ENCODE measurements around the gene GRIK1. TPM values are rescaled to one million over a fixed set of nuclear protein-coding genes. Genes with fewer than 3 reads are reported as not detected.

The GRIK1 gene
- total RNA-seq, 5 donors from 2014 or later (not counting 1 experiment from before 2014, with no cell fraction given): not detected

GRCh38 chr21:29664615-29665014 lies 275.2 kb downstream of the GRIK1 start:
- WGBS (ENCODE audit: insufficient coverage): no CpG with 5 or more reads among the region's 1 CpG
- Histone ChIP-seq H3K36me3 (ENCODE audit: control insufficient read depth in 2 of 2, extremely low read depth in 1 of 2, insufficient read depth in 1 of 2, low read length in 1 of 2) (no peaks in the 10 kb centered on the region), H3K9me3 (no peaks in the 10 kb centered on the region), H3K4me1 (ENCODE audit: control insufficient read depth in 1 of 2, extremely low read depth in 1 of 2, insufficient read depth in 2 of 2, low read length in 2 of 2) (no peaks in the 10 kb centered on the region), H3K27ac (ENCODE audit: low read length) (no peak overlapping the region), H3K4me3 (ENCODE audit: control insufficient read depth in 1 of 2, extremely low read depth in 1 of 2, low read length in 1 of 2) (no peak overlapping the region), H3K27me3 (replicated peaks in 1 of 2; ENCODE audit: control insufficient read depth in 2 of 2, extremely low read depth in 1 of 2, insufficient read depth in 2 of 2, low read length in 1 of 2) (no peaks in the 10 kb centered on the region)
- ATAC-seq (replicated peaks in 1 of 4) (no peak), DNase-seq (no peak)
- H3K36me3 Mint-ChIP-seq: peaks cover 3% of the 10 kb centered on the region
- ChIA-PET CTCF (no interaction called here), POLR2A (interaction anchor here in 1 of 2 donors (0.6 kb wide), 1 partner anchor 345 kb away, joined by 3 read pairs; no protein-coding TSS in a partner anchor)
- H3K4me1 Mint-ChIP-seq: no peaks in the 10 kb centered on the region
- no peak overlapping the region for H3K4me3 Mint-ChIP-seq
- H3K27ac Mint-ChIP-seq: no peak overlapping the region
- peaks cover 0 to 3% (median 3%) of the 10 kb centered on the region in 3 donors for H3K9me3 Mint-ChIP-seq
- peaks cover 6 to 15% of the 10 kb centered on the region in 2 donors for H3K27me3 Mint-ChIP-seq

DNA sequence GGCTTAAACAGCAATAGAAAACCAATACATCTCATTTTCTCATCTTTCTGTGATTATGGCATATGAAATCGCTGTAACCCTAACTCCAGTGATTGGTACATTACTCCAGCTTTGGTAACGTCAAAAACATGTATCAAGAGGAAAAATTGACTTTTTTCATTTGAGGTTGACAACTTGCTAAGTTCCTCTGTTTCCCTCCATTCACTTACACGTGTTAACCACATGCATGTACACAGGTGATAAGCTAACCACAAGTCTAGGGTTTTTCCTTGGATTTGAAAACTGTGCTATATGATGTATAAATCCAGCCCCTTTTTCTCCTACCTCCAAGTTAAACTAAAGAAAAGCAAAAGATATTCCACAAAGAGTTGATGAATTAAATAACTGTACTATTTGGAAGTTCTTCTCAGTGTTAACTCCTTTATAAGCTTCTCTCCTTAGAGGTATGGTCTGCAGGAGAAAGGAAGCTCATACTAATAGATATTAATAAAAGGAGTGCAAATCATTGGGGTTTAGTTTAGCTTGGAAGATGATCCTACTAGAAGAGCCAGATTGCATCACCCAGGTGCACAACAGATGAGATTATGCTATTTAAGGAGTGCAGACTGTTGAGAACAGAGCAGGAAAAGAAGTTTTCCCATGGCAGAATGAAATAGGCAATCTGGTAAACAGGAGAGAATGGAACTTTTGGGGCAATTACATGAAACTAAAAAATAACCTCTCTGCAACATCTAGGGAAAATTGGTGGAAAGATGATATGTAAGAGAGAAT lies 277.9 kb downstream of the GRIK1 start:
- DNase-seq: no peak
- ChIA-PET POLR2A (no interaction called here), CTCF (no interaction called here)
- ATAC-seq (replicated peaks in 1 of 4): no peak
- H3K9me3 ChIP-seq: no peaks in the 10 kb centered on the region
- Mint-ChIP-seq H3K36me3 (peaks cover 3% of the 10 kb centered on the region), H3K4me1 (peaks cover 0 to 1% (median 1%) of the 10 kb centered on the region in 3 donors), H3K9me3 (peaks cover 0 to 3% (median 3%) of the 10 kb centered on the region in 3 donors), H3K27ac (no peak overlapping the region), H3K4me3 (no peak overlapping the region), H3K27me3 (peaks cover 0 to 8% of the 10 kb centered on the region in 2 donors)
- H3K4me1 ChIP-seq (ENCODE audit: control insufficient read depth in 1 of 2, extremely low read depth in 1 of 2, insufficient read depth in 2 of 2, low read length in 2 of 2): no peaks in the 10 kb centered on the region
- no CpG with 5 or more reads among the region's 3 CpGs for WGBS (ENCODE audit: insufficient coverage)
- no peaks in the 10 kb centered on the region for H3K36me3 ChIP-seq (ENCODE audit: control insufficient read depth in 2 of 2, extremely low read depth in 1 of 2, insufficient read depth in 1 of 2, low read length in 1 of 2)
- H3K4me3 ChIP-seq (ENCODE audit: control insufficient read depth in 1 of 2, extremely low read depth in 1 of 2, low read length in 1 of 2): no peak overlapping the region
- no peak overlapping the region for H3K27ac ChIP-seq (ENCODE audit: low read length)
- H3K27me3 ChIP-seq (replicated peaks in 1 of 2; ENCODE audit: control insufficient read depth in 2 of 2, extremely low read depth in 1 of 2, insufficient read depth in 2 of 2, low read length in 1 of 2): no peaks in the 10 kb centered on the region

- ChIA-PET POLR2A (no interaction called here), CTCF (no interaction called here)
- Histone ChIP-seq H3K4me3 (ENCODE audit: control insufficient read depth in 1 of 2, extremely low read depth in 1 of 2, low read length in 1 of 2) (no peak overlapping the region), H3K27ac (ENCODE audit: low read length) (no peak overlapping the region), H3K4me1 (ENCODE audit: control insufficient read depth in 1 of 2, extremely low read depth in 1 of 2, insufficient read depth in 2 of 2, low read length in 2 of 2) (no peaks in the 10 kb centered on the region), H3K36me3 (ENCODE audit: control insufficient read depth in 2 of 2, extremely low read depth in 1 of 2, insufficient read depth in 1 of 2, low read length in 1 of 2) (no peaks in the 10 kb centered on the region), H3K9me3 (no peaks in the 10 kb centered on the region), H3K27me3 (replicated peaks in 1 of 2; ENCODE audit: control insufficient read depth in 2 of 2, extremely low read depth in 1 of 2, insufficient read depth in 2 of 2, low read length in 1 of 2) (no peaks in the 10 kb centered on the region)
- Mint-ChIP-seq H3K9me3 (peaks cover 0 to 7% (median 7%) of the 10 kb centered on the region in 3 donors), H3K4me1 (peaks cover 0 to 9% (median 7%) of the 10 kb centered on the region in 3 donors), H3K27ac (no peak overlapping the region), H3K36me3 (peaks cover 7% of the 10 kb centered on the region), H3K27me3 (peaks cover 0 to 8% of the 10 kb centered on the region in 2 donors), H3K4me3 (no peak overlapping the region)
- ATAC-seq (replicated peaks in 1 of 4) (no peak), DNase-seq (no peak)
- 78% methylated on average over 1 of the region's 2 CpGs for WGBS (ENCODE audit: insufficient coverage)
These were observed 279.6 kb downstream of the GRIK1 start for GRCh38 chr21:29660047-29660720.

- Histone ChIP-seq H3K4me3 (ENCODE audit: control insufficient read depth in 1 of 2, extremely low read depth in 1 of 2, low read length in 1 of 2) (no peak overlapping the region), H3K27ac (ENCODE audit: low read length) (no peak overlapping the region), H3K27me3 (replicated peaks in 1 of 2; ENCODE audit: control insufficient read depth in 2 of 2, extremely low read depth in 1 of 2, insufficient read depth in 2 of 2, low read length in 1 of 2) (no peaks in the 10 kb centered on the region), H3K4me1 (ENCODE audit: control insufficient read depth in 1 of 2, extremely low read depth in 1 of 2, insufficient read depth in 2 of 2, low read length in 2 of 2) (no peaks in the 10 kb centered on the region), H3K9me3 (no peaks in the 10 kb centered on the region), H3K36me3 (ENCODE audit: control insufficient read depth in 2 of 2, extremely low read depth in 1 of 2, insufficient read depth in 1 of 2, low read length in 1 of 2) (no peaks in the 10 kb centered on the region)
- H3K36me3 Mint-ChIP-seq: peaks cover 7% of the 10 kb centered on the region
- ChIA-PET POLR2A (no interaction called here), CTCF (no interaction called here)
- no peak overlapping the region for H3K4me3 Mint-ChIP-seq
- H3K27ac Mint-ChIP-seq: no peak overlapping the region
- WGBS (ENCODE audit: insufficient coverage): no CpG with 5 or more reads among the region's 1 CpG
- peaks cover 0 to 7% (median 7%) of the 10 kb centered on the region in 3 donors for H3K9me3 Mint-ChIP-seq
- DNase-seq: no peak
- peaks cover 0 to 7% of the 10 kb centered on the region in 2 donors for H3K27me3 Mint-ChIP-seq
- no peak for ATAC-seq (replicated peaks in 1 of 4)
- H3K4me1 Mint-ChIP-seq: peaks cover 0 to 9% (median 7%) of the 10 kb centered on the region in 3 donors
These were observed 280.9 kb downstream of the GRIK1 start for GRCh38 chr21:29658934-29659203.

DNA sequence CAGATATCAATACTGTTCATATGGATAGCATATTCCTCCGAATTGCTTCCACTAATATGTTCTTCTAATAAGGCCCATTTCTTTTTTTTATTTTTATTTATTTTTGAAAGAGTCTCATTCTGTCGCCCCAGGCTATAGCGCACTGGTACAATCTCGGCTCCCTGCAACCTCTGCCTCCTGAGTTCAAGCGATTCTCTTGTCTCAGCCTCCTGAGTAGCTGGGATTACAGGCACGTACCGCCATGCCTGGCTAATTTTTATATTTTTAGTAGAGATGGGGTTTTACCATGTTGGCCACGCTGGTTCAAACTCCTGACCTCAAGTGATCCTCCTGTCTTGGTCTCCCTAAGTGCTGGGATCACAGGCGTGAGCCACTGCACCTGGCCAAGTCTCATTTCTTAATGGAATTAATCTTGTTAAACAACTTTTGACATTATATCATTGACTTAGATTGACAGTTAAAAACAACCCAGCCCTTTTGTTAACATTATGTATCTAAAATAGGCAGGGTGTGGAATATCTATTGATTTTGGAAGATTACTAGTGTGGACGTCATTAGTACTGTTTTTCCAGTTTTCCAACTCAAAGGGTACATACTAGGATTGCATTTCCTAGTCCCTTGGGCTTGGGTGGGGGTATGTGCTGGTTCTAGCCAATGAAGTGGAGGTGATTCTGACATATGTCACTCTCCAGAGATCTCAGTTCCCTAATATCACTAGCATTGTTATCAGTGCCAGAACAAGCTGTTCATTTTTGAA lies 281.4 kb downstream of the GRIK1 start:
- WGBS (ENCODE audit: insufficient coverage): 100% methylated on average over 4 of the region's 10 CpGs
- H3K9me3 Mint-ChIP-seq: peaks cover 0 to 7% (median 7%) of the 10 kb centered on the region in 3 donors
- peaks cover 0 to 3% of the 10 kb centered on the region in 2 donors for H3K27me3 Mint-ChIP-seq
- H3K9me3 ChIP-seq: no peaks in the 10 kb centered on the region
- no peak for DNase-seq
- H3K4me1 Mint-ChIP-seq: peaks cover 0 to 9% (median 7%) of the 10 kb centered on the region in 3 donors
- peaks cover 9% of the 10 kb centered on the region for H3K36me3 Mint-ChIP-seq
- H3K4me3 ChIP-seq (ENCODE audit: control insufficient read depth in 1 of 2, extremely low read depth in 1 of 2, low read length in 1 of 2): no peak overlapping the region
- H3K4me1 ChIP-seq (ENCODE audit: control insufficient read depth in 1 of 2, extremely low read depth in 1 of 2, insufficient read depth in 2 of 2, low read length in 2 of 2): no peaks in the 10 kb centered on the region
- POLR2A ChIA-PET: no interaction called here
- no peaks in the 10 kb centered on the region for H3K36me3 ChIP-seq (ENCODE audit: control insufficient read depth in 2 of 2, extremely low read depth in 1 of 2, insufficient read depth in 1 of 2, low read length in 1 of 2)
- H3K27me3 ChIP-seq (replicated peaks in 1 of 2; ENCODE audit: control insufficient read depth in 2 of 2, extremely low read depth in 1 of 2, insufficient read depth in 2 of 2, low read length in 1 of 2): no peaks in the 10 kb centered on the region
- H3K4me3 Mint-ChIP-seq: no peak overlapping the region
- ATAC-seq (replicated peaks in 1 of 4): no peak
- no peak overlapping the region for H3K27ac ChIP-seq (ENCODE audit: low read length)
- CTCF ChIA-PET: no interaction called here
- no peak overlapping the region for H3K27ac Mint-ChIP-seq

DNA sequence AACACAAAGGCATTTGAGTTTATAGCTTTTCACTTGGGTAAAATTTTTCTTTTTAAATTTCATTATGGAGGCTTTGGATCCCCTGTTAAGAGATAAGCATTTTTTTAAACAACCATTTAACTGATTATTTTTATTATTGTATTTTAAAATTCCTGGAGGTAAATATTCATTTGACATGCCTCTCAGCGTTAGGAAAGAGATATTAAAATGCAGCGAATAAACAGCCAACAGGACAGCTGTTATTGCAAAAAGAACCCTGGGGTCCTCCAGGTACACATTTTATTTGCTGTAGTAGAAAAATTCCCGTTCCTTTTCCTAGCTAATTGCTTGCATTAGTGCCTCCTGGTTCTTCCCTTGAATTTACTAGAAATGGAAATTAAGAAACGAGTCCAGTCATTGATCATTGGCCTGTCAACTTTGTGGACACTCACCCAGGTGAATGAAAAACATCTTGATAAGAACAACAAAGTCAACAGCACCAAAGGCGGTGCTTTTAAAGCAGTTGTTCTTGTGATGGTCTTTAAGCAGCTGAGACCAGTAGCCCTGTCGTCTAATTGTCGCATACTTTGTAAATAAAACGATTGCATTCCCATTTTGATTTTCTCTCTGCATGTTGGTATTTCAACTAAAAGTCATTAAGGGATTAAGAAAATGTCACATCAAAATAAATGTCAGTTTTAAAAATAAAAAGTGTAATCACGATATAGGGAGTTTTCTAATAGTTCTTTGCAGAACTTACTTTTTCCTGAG lies 282.4 kb downstream of the GRIK1 start:
- no peak overlapping the region for H3K27ac ChIP-seq (ENCODE audit: low read length)
- H3K4me3 Mint-ChIP-seq: no peak overlapping the region
- CTCF ChIA-PET: no interaction called here
- peaks cover 10% of the 10 kb centered on the region for H3K36me3 Mint-ChIP-seq
- no peaks in the 10 kb centered on the region for H3K27me3 ChIP-seq (replicated peaks in 1 of 2; ENCODE audit: control insufficient read depth in 2 of 2, extremely low read depth in 1 of 2, insufficient read depth in 2 of 2, low read length in 1 of 2)
- H3K9me3 Mint-ChIP-seq: peaks cover 0 to 7% (median 7%) of the 10 kb centered on the region in 3 donors
- H3K36me3 ChIP-seq (ENCODE audit: control insufficient read depth in 2 of 2, extremely low read depth in 1 of 2, insufficient read depth in 1 of 2, low read length in 1 of 2): no peaks in the 10 kb centered on the region
- peaks cover 0 to 9% (median 7%) of the 10 kb centered on the region in 3 donors for H3K4me1 Mint-ChIP-seq
- no peaks in the 10 kb centered on the region for H3K4me1 ChIP-seq (ENCODE audit: control insufficient read depth in 1 of 2, extremely low read depth in 1 of 2, insufficient read depth in 2 of 2, low read length in 2 of 2)
- H3K27me3 Mint-ChIP-seq: peaks cover 0 to 3% of the 10 kb centered on the region in 2 donors
- H3K9me3 ChIP-seq: no peaks in the 10 kb centered on the region
- no peak overlapping the region for H3K27ac Mint-ChIP-seq
- no peak for DNase-seq
- 57% methylated on average over 2 of the region's 9 CpGs for WGBS (ENCODE audit: insufficient coverage)
- no peak overlapping the region for H3K4me3 ChIP-seq (ENCODE audit: control insufficient read depth in 1 of 2, extremely low read depth in 1 of 2, low read length in 1 of 2)
- ATAC-seq (replicated peaks in 1 of 4): no peak
- POLR2A ChIA-PET: no interaction called here

All from T-cell (primary cell).